Lung (tissue), 12 donors: Measurements from ENCODE around the gene MIXL1. TPM values are rescaled to one million over a fixed set of nuclear protein-coding genes. Genes with fewer than 3 reads are reported as not detected.

ENCODE experiments used
- ATAC-seq: fragments of 200-7000 bp; cut with Tn5 transposase; one replicate; pipeline ENCODE4 v1.9.1; 2020; ENCODE audit warnings: moderate number of reproducible peaks; ENCODE audit not compliant: insufficient read depth, low FRiP score
- DNase-seq, 3 donors: peaks; one replicate each; pipeline ENCODE4 v3.0.0-alpha.2; 2013 to 2017
- H3K27ac ChIP-seq, 2 donors: one replicate each; pipeline ENCODE4 v1.5.1; 2013; ENCODE audit warnings: mild to moderate bottlenecking in 2 of 2, moderate library complexity in 2 of 2, control low read depth in 1 of 2, inconsistent platforms in 1 of 2, low read depth in 1 of 2, low read length in 1 of 2
- H3K27me3 ChIP-seq, 3 donors: one replicate each; pipeline ENCODE4 v1.5.1; 2013; ENCODE audit warnings: low read length in 2 of 3; ENCODE audit not compliant: control insufficient read depth in 3 of 3, insufficient read depth in 3 of 3
- H3K36me3 ChIP-seq, 4 donors: one replicate each; pipeline ENCODE4 v1.5.1; 2013; ENCODE audit warnings: low read length in 4 of 4, mild to moderate bottlenecking in 1 of 4, moderate library complexity in 1 of 4; ENCODE audit not compliant: control insufficient read depth in 4 of 4, insufficient read depth in 4 of 4
- H3K4me1 ChIP-seq, 5 donors: one replicate each; pipeline ENCODE4 v1.5.1; 2013; ENCODE audit warnings: low read length in 5 of 5, mild to moderate bottlenecking in 2 of 5, moderate library complexity in 1 of 5; ENCODE audit not compliant: control insufficient read depth in 5 of 5, insufficient read depth in 5 of 5
- H3K4me3 ChIP-seq: one replicate; pipeline ENCODE4 v1.5.1; 2013; ENCODE audit warnings: mild to moderate bottlenecking, control low read depth, moderate library complexity
- H3K9ac ChIP-seq, 2 donors: one replicate each; pipeline ENCODE4 v1.5.1; 2013; ENCODE audit warnings: low read length in 2 of 2, control low read depth in 1 of 2; ENCODE audit not compliant: insufficient read depth in 1 of 2
- H3K9me3 ChIP-seq, 4 donors: one replicate each; pipeline ENCODE4 v1.5.1; 2013; ENCODE audit warnings: low read length in 3 of 4, mild to moderate bottlenecking in 1 of 4, moderate library complexity in 1 of 4; ENCODE audit not compliant: control insufficient read depth in 4 of 4, insufficient read depth in 3 of 4
- CTCF ChIP-seq: IDR thresholded peaks from 2 replicates; pipeline ENCODE4 v1.5.1; 2012; ENCODE audit warnings: mild to moderate bottlenecking; ENCODE audit errors: control extremely low read depth, extremely low read depth
- WGBS, 2 donors: extraction: QIAGEN DNeasy Blood & Tissue Kit; methylation state at CpG; one replicate each; pipeline ENCODE4 v1.1.7; 2013; 5-methylcytosine and 5-hydroxymethylcytosine counted together
- polyA plus RNA-seq, 2 donors: library from polyadenylated mRNA; stranded (reverse); fragments of 200-250 nt; gene quantifications; one replicate each; pipeline ENCODE4 v1.2.1, GENCODE V29; 2013
- total RNA-seq, 2 donors: library from RNA; depleted of rRNA in 1 of 2; stranded (reverse); fragments of >200 nt in 1 of 2; gene quantifications; one replicate each; pipeline ENCODE4 v1.2.1, GENCODE V29; 2014 to 2021
- donor health status: control.
- donor health status: control.
- donor health status: Bipolar disorder and iron deficiency.
- donor health status: healthy.
- donor health status: DM: yes; HTN: yes; CAD: no.

Gene MIXL1
- total and polyA plus RNA-seq, 4 donors: 0.03 to 0.49 TPM; not detected in 2

DNA sequence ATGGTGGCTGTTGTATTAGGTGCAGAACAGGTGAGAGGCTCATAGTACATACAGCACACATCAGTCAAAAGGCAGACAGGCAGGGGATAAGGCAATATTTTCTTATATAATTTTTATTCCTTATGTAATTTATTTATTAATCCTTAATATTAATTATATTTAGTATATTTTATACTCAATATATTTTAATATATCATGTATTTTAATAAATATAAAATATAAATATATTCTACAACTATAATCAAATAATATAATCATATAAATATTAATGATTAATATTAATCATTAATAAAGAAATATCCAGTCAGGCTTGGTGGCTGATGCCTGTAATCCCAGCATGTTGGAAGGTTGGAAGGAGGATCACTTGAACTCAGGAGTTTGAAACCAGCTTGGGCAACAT, 19.3 kb upstream of the MIXL1 start:
- H3K27me3 ChIP-seq: no peaks in the 10 kb centered on the region

DNA sequence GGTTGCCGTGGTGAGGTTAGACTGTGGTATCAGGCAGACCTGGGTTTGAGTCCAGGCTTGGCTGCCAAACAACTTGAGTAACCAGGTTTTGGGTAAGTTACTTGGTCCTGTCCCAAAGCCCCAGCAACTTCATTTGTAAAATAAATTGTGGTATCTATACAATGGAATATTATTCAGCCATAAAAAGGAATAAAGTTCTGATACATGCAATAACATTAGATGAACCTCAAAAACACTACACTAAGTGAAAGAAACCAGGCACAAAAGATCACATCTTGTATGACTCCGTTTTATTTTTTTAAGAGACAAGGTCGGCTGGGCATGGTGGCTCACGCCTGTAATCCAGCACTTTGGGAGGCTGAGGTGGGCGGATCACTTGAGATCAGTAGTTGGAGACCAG, 16.4 kb upstream of the MIXL1 start:
- no peaks in the 10 kb centered on the region for H3K4me1 ChIP-seq

More for the DNA sequence above, 19.3 kb upstream of the MIXL1 start:
- Histone ChIP-seq H3K9me3 (no peaks in the 10 kb centered on the region), H3K4me1 (no peaks in the 10 kb centered on the region), H3K9ac (no peak overlapping the region), H3K27ac (no peak overlapping the region), H3K36me3 (no peaks in the 10 kb centered on the region), H3K4me3 (no peak overlapping the region)
- no peak for TF ChIP-seq CTCF
- ATAC-seq: no peak
- DNase-seq: no peak

DNA sequence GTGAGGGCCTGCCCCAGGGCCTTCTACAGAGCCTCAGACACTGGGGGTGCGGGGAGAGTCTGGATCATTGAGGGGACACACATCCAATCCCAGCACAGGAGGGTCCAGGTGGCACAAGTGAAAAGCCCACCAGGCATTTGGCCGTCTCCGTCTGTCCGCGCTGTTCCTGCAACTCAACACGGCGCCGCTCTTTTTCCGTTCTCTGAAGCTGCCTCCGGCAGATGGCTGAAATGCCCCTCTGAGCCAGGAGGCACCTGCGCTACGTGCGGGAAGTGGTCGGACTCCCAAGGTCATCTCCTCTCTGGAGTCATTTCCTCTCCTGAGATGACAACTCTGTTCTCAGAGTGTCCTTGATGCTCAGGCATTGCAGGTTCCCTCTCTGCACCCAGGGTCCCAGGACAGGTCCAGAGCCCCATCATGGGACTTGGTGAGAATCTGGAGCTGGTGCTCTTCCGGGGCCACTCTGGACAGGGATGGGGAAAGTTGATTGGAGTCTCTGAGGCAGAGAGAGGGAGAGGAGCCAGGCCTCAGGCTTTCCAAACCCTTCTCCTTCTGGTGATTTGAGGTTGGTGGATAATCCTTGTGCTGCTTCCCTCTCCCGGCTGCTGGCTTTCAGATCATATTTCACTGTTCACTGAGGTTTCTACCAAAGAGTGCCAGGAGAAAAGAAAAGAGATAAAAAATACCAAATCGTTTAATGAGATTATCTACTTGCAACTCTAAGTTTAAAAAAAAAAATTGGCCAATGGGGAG, 14.0 kb upstream of the MIXL1 start:
- no peaks in the 10 kb centered on the region for H3K4me1 ChIP-seq
- 75 to 81% methylated on average over 17 of the region's 17 CpGs for WGBS, 2 donors
- ATAC-seq (no peak), DNase-seq (no peak)
- no peaks in the 10 kb centered on the region for H3K9me3 ChIP-seq
- H3K27me3 ChIP-seq: no peaks in the 10 kb centered on the region
- no peaks in the 10 kb centered on the region for H3K36me3 ChIP-seq
- no peak for TF ChIP-seq CTCF
- H3K27ac ChIP-seq: no peak overlapping the region
- no peak overlapping the region for H3K4me3 ChIP-seq
- H3K9ac ChIP-seq: no peak overlapping the region

More for the DNA sequence above, 16.4 kb upstream of the MIXL1 start:
- no peak for TF ChIP-seq CTCF
- 84 to 95% methylated on average over 5 of the region's 5 CpGs for WGBS, 2 donors
- no peaks in the 10 kb centered on the region for H3K36me3 ChIP-seq
- H3K27me3 ChIP-seq: no peaks in the 10 kb centered on the region
- ATAC-seq: no peak
- DNase-seq: no peak
- no peak overlapping the region for H3K4me3 ChIP-seq
- H3K9ac ChIP-seq: no peak overlapping the region
- H3K9me3 ChIP-seq: no peaks in the 10 kb centered on the region
- no peak overlapping the region for H3K27ac ChIP-seq
